Small intestine (tissue), 7 donors: ENCODE results near the gene LSM5. TPM values are rescaled to one million over a fixed set of nuclear protein-coding genes. Genes with fewer than 3 reads are reported as not detected.
"Not testable (repeated sequence)": the region's sequence is repeated elsewhere in the genome, so short reads cannot be mapped to it uniquely, and the experiment has no call there.

Experiments used
- DNase-seq, 2 donors: peaks; one replicate each; pipeline versions ENCODE4 v3.0.0 to v3.0.0-alpha.2; 2013
- FAIRE-seq: peaks from 2 replicates; lab custom pipeline; 2012; peaks lifted over from hg19 to GRCh38; lab: Jason Lieb, UNC
- H3K27ac ChIP-seq, 3 donors: one replicate each; pipeline ENCODE4 v1.5.1; 2013; ENCODE audit warnings: low read length in 2 of 3, mild to moderate bottlenecking in 2 of 3, control low read depth in 1 of 3, inconsistent platforms in 1 of 3, low read depth in 1 of 3, moderate library complexity in 1 of 3
- H3K27me3 ChIP-seq, 3 donors: one replicate each; pipeline ENCODE4 v1.6.1; 2013; ENCODE audit warnings: low read length in 3 of 3, inconsistent platforms in 1 of 3; ENCODE audit not compliant: control insufficient read depth in 3 of 3, insufficient read depth in 3 of 3
- H3K36me3 ChIP-seq, 3 donors: one replicate each; pipeline ENCODE4 v1.6.1; 2013; ENCODE audit warnings: low read length in 3 of 3, inconsistent platforms in 1 of 3, low read depth in 1 of 3, mild to moderate bottlenecking in 1 of 3, moderate library complexity in 1 of 3; ENCODE audit not compliant: control insufficient read depth in 3 of 3, insufficient read depth in 2 of 3
- H3K4me1 ChIP-seq, 3 donors: one replicate each; pipeline ENCODE4 v1.6.1; 2013; ENCODE audit warnings: low read length in 2 of 3, inconsistent platforms in 1 of 3, low read depth in 1 of 3, mild to moderate bottlenecking in 1 of 3, moderate library complexity in 1 of 3; ENCODE audit not compliant: control insufficient read depth in 3 of 3, insufficient read depth in 2 of 3
- H3K4me3 ChIP-seq, 3 donors: one replicate each; pipeline ENCODE4 v1.5.1; 2013; ENCODE audit warnings: low read length in 3 of 3, control low read depth in 1 of 3, inconsistent platforms in 1 of 3, low read depth in 1 of 3, mild to moderate bottlenecking in 1 of 3, moderate library complexity in 1 of 3
- H3K9me3 ChIP-seq, 2 donors: one replicate each; pipeline ENCODE4 v1.6.1; 2013; ENCODE audit warnings: low read depth in 1 of 2, low read length in 1 of 2; ENCODE audit not compliant: control insufficient read depth in 2 of 2, insufficient read depth in 1 of 2
- WGBS, 3 donors: extraction: QIAGEN DNeasy Blood & Tissue Kit; methylation state at CpG; one replicate each; pipeline ENCODE4 v1.1.7; 2013; 5-methylcytosine and 5-hydroxymethylcytosine counted together
- polyA plus RNA-seq, 4 donors: library from polyadenylated mRNA; stranded (reverse) in 3 of 4; unstranded in 1 of 4; fragments of 200-250 nt in 3 of 4; fragments of 120-200 nt in 1 of 4; gene quantifications; one replicate each; pipeline versions ENCODE4 v1.2.1 to v1.2.3, GENCODE V29; 2013
- donor health status: healthy with polysubstance abuse.
- donor health status: control.
- donor health status: control.
- donor health status: Bipolar disorder and iron deficiency.
- donor health status: healthy.

Gene LSM5
- polyA plus RNA-seq, 4 donors, result 56.7 to 126 (median 67.7) TPM

GRCh38 chr7:32500922-32501341 lies 10.8 kb upstream of the LSM5 start:
- no peak overlapping the region for H3K4me3 ChIP-seq
- 30 to 49% (median 36%) methylated on average over 1 of the region's 1 CpG for WGBS, 3 donors
- no peak for FAIRE-seq

GRCh38 chr7:32500216-32500615 lies 10.0 kb upstream of the LSM5 start:
- H3K27me3 ChIP-seq, FAIRE-seq, DNase-seq, H3K9me3 ChIP-seq, H3K4me3 ChIP-seq, H3K27ac ChIP-seq: not testable (repeated sequence)
- Histone ChIP-seq H3K4me1 (peaks cover 3 to 15% (median 4%) of the 10 kb centered on the region in 3 donors), H3K36me3 (peaks cover 0 to 15% (median 0%) of the 10 kb centered on the region in 3 donors)
- WGBS, 3 donors, result 96 to 100% (median 98%) methylated on average over 1 of the region's 1 CpG

More at GRCh38 chr7:32500922-32501341, 10.8 kb upstream of the LSM5 start:
- Histone ChIP-seq H3K36me3 (peaks cover 0 to 13% (median 0%) of the 10 kb centered on the region in 3 donors), H3K27me3 (no peaks in the 10 kb centered on the region), H3K27ac (no peak overlapping the region), H3K4me1 (peaks cover 3 to 15% (median 4%) of the 10 kb centered on the region in 3 donors), H3K9me3 (peaks cover 0 to 3% of the 10 kb centered on the region in 2 donors)
- DNase-seq, result no peak

- not testable (repeated sequence) for H3K27ac ChIP-seq, H3K9me3 ChIP-seq, DNase-seq, FAIRE-seq, H3K4me3 ChIP-seq, H3K27me3 ChIP-seq
- H3K36me3 ChIP-seq, result peaks cover 0 to 15% (median 0%) of the 10 kb centered on the region in 3 donors
- peaks cover 3 to 15% (median 4%) of the 10 kb centered on the region in 3 donors for H3K4me1 ChIP-seq
- 86 to 94% (median 90%) methylated on average over 2 of the region's 2 CpGs for WGBS, 3 donors
Measured at GRCh38 chr7:32499755-32500154, 9.6 kb upstream of the LSM5 start.

- 2 to 5% (median 3%) methylated on average over 10 of the region's 10 CpGs for WGBS, 3 donors
- Histone ChIP-seq H3K36me3 (peaks cover 0 to 8% (median 0%) of the 10 kb centered on the region in 3 donors), H3K4me3 (peak overlapping the region; percentile 84 to 99 (median 91)), H3K27ac (peak overlapping the region; percentile 91 to 99 (median 97)), H3K9me3 (no peaks in the 10 kb centered on the region), H3K4me1 (peaks cover 3 to 8% (median 4%) of the 10 kb centered on the region in 3 donors), H3K27me3 (no peaks in the 10 kb centered on the region)
- DNase-seq, result peak in 1 of 2 donors; percentile 39
- no peak for FAIRE-seq
Measured at GRCh38 chr7:32496052-32496813, 6.1 kb upstream of the LSM5 start.

- no peaks in the 10 kb centered on the region for H3K27me3 ChIP-seq
- peak within 1 kb of the TSS; percentile 91 to 99 (median 97) for H3K27ac ChIP-seq
- peaks cover 0 to 8% (median 0%) of the 10 kb centered on the region in 3 donors for H3K36me3 ChIP-seq
- H3K4me3 ChIP-seq, result peak within 1 kb of the TSS; percentile 84 to 99 (median 91)
- H3K9me3 ChIP-seq, result no peaks in the 10 kb centered on the region
- FAIRE-seq (no peak), DNase-seq (peak; percentile 97 to 98)
- 0 to 1% (median 0%) methylated on average over 46 to 67 of the region's 67 CpGs for WGBS, 3 donors
- peaks cover 0 to 4% (median 2%) of the 10 kb centered on the region in 3 donors for H3K4me1 ChIP-seq
Measured at GRCh38 chr7:32495298-32496051, 5.3 kb upstream of the LSM5 start, which contains the start of gene AVL9. AVL9 (plus strand) TSS chr7:32495489; CDS start chr7:32495710, 221 bp downstream.

- no peak for DNase-seq
- H3K36me3 ChIP-seq, result peaks cover 0 to 8% (median 0%) of the 10 kb centered on the region in 3 donors
- no peaks in the 10 kb centered on the region for H3K9me3 ChIP-seq
- H3K4me1 ChIP-seq, result peaks cover 0 to 4% (median 2%) of the 10 kb centered on the region in 3 donors
- peak overlapping the region in 2 of 3 donors; percentile 53 to 87 for H3K4me3 ChIP-seq
- FAIRE-seq, result no peak
- H3K27ac ChIP-seq, result peak overlapping the region; percentile 62 to 97 (median 65)
- WGBS, 3 donors, result 0 to 2% (median 1%) methylated on average over 6 to 14 of the region's 14 CpGs
- no peaks in the 10 kb centered on the region for H3K27me3 ChIP-seq
Measured at GRCh38 chr7:32494946-32495297, 4.7 kb upstream of the LSM5 start.

- WGBS, 3 donors, result 0 to 1% (median 1%) methylated on average over 9 of the region's 9 CpGs
- H3K4me1 ChIP-seq, result peaks cover 0 to 4% (median 4%) of the 10 kb centered on the region in 3 donors
- no peaks in the 10 kb centered on the region for H3K9me3 ChIP-seq
- H3K27ac ChIP-seq, result peak overlapping the region; percentile 49 to 95 (median 87)
- H3K36me3 ChIP-seq, result peaks cover 0 to 5% (median 2%) of the 10 kb centered on the region in 3 donors
- H3K4me3 ChIP-seq, result peak overlapping the region; percentile 48 to 70 (median 63)
- no peak for FAIRE-seq
- no peaks in the 10 kb centered on the region for H3K27me3 ChIP-seq
- DNase-seq, result no peak
Measured at GRCh38 chr7:32489788-32490126, 423 bp downstream of the LSM5 start.

- no peak overlapping the region for H3K27ac ChIP-seq
Measured at GRCh38 chr7:32481921-32482320, 8.3 kb downstream of the LSM5 start.

More at GRCh38 chr7:32481921-32482320, 8.3 kb downstream of the LSM5 start:
- WGBS, 3 donors, result 21 to 45% (median 34%) methylated on average over 3 of the region's 3 CpGs
- Histone ChIP-seq H3K4me3 (no peak overlapping the region), H3K9me3 (no peaks in the 10 kb centered on the region), H3K4me1 (peaks cover 0 to 8% (median 0%) of the 10 kb centered on the region in 3 donors), H3K36me3 (peaks cover 0 to 2% (median 2%) of the 10 kb centered on the region in 3 donors), H3K27me3 (no peaks in the 10 kb centered on the region)
- no peak for FAIRE-seq
- peak; percentile 13 to 24 for DNase-seq
